ENCODE measurements around the gene CBX6.
"Not testable (repeated sequence)": the region's sequence is repeated elsewhere in the genome, so short reads cannot be mapped to it uniquely, and the experiment has no call there.

Gene CBX6

DNA sequence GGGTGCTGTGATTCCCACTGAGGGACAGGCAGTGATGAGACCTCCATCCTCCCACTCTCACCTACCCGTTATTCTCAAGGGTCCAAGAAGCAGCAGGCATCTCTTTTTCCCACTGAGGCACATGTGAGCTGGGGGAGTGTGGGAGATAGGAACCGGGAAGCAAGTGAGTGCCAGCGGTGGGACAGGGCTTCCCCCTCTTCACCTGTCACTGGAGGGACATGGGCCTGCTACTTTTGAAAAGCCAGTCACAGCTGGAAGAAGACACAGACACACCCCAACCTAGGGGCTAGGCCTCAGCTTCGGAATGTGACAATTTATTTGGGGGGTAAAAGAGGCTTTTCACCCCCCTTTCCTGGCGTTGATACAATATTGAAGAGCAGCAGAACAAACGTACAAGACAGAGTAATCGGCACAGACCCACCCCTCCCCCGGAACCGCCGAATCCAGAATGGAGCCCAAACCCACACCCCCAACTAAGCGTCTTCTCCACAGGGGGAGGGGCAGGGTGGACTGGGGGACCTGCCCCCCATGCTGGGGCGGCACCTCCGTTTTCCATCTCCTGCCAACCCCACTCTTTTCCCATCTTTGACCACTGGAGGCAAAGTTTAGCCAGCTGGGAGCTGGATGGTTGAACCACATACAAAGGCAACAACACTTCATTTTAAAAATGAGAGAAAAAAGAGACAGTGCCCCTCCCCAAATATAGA is 10.7 kb downstream of the CBX6 start:
- no peak for DNase-seq (ENCODE audit: low read depth)

GRCh38 chr22:38860283-38861169 is 11.5 kb downstream of the CBX6 start:
- DNase-seq (ENCODE audit: low read depth) = no peak

DNA sequence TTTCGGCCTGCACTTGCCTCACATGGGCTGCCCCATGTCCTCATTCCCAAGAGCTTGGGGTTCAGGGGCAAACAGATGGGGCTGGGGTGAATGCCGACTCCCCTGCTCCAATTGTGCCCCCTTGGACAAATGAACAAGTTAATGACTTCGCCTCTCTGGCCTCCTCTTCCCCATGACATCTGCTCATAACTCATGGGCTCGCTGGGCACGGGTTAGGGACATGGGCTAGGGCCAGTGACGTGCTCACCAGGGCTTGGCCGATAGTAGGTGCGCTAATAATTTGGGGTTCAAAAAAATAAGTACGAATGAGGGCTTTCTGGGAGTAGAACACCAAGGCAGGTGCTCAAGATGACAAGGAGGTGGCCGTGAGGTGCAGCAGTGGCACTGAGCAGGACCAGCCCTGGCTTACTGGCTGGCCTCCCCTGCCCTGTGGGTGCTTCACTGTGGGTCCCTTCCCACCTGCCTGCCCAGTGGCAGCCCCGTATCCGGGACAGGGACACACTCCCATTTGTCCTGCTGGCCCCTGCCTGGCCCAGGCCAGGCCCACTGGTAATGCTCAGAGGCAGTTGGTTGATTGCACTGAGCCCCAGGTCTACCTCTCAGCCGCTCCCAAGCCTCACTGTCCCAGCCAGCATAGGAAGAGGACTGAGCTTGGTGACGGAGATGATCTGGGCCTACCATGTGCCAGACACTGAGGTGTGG is 12.3 kb downstream of the CBX6 start:
- DNase-seq (ENCODE audit: low read depth) = no peak

DNA sequence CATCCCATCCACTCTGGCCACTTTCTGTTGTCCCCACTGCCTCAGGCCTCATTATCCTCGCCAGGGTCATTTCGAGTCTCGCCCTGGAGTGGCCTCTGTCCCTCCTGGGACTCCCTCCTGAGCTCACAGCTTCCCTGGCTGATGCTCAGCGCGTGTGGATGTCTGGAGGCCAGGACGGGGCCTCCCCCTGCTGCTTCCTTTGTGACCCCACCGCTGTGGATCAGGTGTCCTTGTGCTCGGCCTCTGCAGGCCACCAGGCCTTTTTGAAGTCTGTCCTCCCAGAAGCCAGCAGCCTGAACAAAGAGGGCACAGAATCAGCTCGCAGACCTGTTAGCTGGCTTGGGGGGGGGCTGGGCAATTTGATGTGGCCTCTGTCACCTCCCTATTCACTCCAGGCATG is 13.5 kb downstream of the CBX6 start:
- no peak for DNase-seq (ENCODE audit: low read depth)

DNA sequence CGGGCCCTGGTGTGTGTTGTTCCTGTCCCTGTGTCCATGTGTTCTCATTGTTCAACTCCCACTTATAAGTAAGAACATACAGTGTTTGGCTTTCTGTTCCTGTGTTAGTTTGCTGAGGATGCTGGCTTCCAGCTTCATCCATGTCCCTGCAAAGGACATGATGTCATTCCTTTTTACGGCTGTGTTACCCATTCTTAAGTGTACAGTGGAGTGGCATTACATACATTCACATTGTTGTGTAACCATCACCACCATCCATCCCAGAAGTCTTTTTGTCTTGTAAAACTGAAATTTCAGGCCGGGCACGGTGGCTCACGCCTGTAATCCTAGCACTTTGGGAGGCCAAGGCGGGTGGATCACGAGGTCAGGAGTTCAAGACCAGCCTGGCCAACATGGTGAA is 17.5 kb downstream of the CBX6 start:
- DNase-seq (ENCODE audit: low read depth) = not testable (repeated sequence)

DNA sequence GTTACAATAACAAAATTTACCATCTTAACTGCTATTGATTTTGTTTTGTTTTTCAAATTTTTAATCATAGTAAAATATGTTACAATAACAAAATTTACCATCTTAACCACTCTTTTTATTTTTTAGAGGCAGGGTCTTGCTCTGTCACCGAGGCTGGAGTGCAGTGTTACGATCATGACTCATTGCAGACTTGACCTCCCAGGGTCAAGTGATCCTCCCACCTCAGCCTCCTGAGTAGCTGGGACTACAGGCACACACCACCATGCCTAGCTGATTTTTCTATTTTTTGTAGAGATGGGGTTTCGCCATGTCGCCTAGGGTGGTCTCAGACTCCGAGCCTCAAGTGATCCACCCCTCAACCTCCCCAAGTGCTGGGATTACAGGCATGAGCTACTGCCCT is 18.1 kb downstream of the CBX6 start:
- not testable (repeated sequence) for DNase-seq (ENCODE audit: low read depth)

GRCh38 chr22:38853196-38853651 is 18.8 kb downstream of the CBX6 start:
- DNase-seq (ENCODE audit: low read depth) = no peak

DNA sequence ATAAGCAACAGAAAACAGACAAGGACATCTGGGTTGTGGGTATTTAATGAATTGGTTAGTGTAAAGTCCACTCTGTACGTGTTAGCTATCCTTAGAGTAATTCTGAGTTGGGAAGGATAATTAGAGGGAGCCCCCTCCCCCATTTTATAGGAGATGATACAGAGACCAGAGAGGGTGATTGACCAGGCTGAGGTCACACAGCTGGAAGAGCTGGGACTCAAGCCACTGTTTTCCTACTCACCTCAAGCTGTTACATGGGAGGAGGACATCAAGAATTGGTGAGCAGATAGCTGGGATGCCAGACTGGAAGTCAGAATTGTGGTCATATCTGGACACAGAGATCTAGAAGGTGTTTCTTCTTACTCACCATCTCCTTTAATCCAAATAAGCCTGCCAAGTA is 19.5 kb downstream of the CBX6 start:
- no peak for DNase-seq (ENCODE audit: low read depth)

GRCh38 chr22:38850941-38851849 is 20.8 kb downstream of the CBX6 start:
- no peak for DNase-seq (ENCODE audit: low read depth)

DNA sequence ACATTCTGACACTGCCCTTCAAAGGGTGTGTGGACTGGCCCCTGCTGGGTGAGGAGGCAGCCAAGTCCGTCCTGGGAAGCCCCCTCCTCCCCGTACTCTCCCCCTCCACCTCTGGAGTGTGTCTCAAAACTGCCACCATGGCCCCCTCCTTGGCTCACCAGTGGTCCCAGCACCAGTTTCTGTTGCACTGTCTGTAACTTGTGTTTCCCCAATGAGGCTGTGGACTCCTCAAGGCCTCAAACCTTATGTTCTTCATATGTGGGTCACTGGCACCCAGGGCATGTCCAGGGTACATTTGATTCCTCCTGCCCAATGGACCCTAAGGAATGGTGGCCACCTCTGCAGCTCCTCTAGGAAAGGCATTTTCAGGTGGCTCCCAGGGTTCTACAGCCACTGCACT is 21.6 kb downstream of the CBX6 start:
- DNase-seq (ENCODE audit: low read depth) = no peak

- no peak for DNase-seq (ENCODE audit: low read depth)
Observed at GRCh38 chr22:38849811-38850210, 22.2 kb downstream of the CBX6 start.

GRCh38 chr22:38846412-38846811 is 25.6 kb downstream of the CBX6 start:
- DNase-seq (ENCODE audit: low read depth) = no peak

- DNase-seq (ENCODE audit: low read depth) = no peak
Observed at GRCh38 chr22:38845004-38845740, 26.8 kb downstream of the CBX6 start.

DNA sequence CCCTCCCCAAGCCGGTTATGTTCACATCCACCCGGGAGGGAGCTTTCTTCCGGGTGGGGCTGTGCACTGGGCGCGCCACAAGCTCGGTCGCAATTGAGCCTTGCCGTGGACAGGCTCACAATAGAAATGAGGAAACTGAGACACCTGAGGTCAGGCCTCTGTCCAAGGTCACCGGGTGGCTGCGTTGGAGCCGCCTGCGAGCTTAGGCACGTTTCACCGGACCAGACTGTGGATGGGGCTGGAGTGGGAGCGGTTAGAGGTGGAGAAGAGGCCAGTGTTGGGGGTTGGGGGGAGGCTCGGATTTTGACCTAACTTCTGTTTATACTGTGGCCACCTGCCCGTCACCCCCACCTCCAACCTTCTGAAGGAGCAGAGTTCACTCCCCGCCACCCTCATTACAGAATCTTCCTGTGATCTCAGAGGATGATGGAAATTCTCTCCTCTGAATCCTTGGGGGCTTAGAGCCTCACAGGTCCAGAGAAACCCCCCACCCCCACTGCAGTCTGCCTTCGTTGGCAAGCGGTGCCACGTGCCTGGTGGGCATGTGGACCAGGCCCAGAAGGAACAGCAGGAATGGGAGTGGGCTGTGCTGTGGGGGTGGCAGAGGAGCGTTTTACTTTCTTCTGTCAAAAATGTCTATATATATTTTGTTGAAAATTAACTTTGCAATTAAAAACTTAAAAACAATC is 27.6 kb downstream of the CBX6 start:
- no peak for DNase-seq (ENCODE audit: low read depth)

DNA sequence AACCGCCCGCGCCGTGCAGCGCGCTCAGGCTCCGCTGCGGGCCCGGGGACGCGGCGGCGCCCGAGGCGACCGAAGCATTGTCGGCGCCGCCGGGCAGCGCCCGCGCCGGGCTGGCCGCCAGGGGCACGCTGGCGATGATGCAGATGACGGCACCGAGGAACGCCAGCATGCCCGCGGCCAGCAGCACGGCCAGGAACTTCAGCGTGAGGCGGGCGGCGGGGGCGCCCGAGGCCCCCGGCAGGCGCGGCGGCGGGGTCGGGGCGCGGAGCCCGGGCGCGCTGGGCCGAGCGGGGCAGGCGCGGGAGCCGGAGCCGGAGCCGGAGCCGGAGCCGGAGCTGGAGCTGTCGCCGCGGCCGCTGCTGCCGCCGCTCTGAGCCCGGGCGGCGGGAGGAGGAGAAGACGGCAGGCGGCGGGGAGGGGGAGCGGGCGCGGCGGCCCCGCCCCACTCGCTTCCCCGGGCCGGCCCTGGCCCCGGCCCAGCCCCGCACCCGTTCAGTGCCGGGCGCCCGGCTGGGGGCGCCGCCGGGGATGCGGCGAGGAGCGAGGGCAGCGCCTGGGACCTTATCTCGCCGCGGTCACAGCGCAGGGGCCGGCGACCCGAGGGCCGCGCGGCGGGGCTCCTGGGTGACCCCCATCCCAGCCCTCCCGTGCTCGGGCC is 28.2 kb downstream of the CBX6 start, which contains the start of gene NPTXR:
Gene NPTXR (minus strand): TSS at position 372 of the 658 bp plus-strand sequence.
- DNase-seq (ENCODE audit: low read depth) = no peak

- DNase-seq (ENCODE audit: low read depth) = peak; percentile 35
Observed at GRCh38 chr22:38843201-38843656, 28.8 kb downstream of the CBX6 start.

GRCh38 chr22:38842512-38843200 is 29.4 kb downstream of the CBX6 start:
- DNase-seq (ENCODE audit: low read depth) = no peak

- no peak for DNase-seq (ENCODE audit: low read depth)
Observed at GRCh38 chr22:38841635-38842034, 30.4 kb downstream of the CBX6 start.

GRCh38 chr22:38841211-38841610 is 30.8 kb downstream of the CBX6 start:
- DNase-seq (ENCODE audit: low read depth) = no peak
